Measurements from ENCODE around the gene MYZAP. TPM values are rescaled to one million over a fixed set of nuclear protein-coding genes. Genes with fewer than 3 reads are reported as not detected.

The MYZAP gene
- total RNA-seq, 1 experiment from 2014 or later, result 0.63 TPM

DNA sequence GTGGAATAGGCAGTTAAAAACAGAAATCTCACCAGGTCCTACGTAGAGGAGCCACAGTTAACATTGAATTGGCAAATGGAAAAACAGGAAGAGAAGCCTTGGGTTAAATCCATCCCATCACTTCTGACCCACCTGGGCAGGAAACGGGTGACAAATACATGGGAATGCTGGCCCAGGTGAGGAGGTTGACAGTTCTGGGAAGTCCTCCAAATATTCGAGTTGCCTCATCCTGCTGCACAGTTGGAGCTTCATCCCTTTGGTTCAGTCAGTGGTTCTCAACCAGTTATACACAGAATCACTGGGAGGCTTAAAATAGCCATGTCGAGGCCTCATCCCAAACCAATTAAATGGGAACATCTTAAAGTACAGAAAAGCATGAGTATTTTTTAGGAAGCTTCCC lies 5.3 kb downstream of the MYZAP start:
- H2BK12ac ChIP-seq (ENCODE audit: insufficient read length, low read depth, low read length), result no peak overlapping the region
- no CpG with 5 or more reads among the region's 4 CpGs for WGBS (ENCODE audit: extremely low coverage, insufficient read length, low lambda C conversion rate)
- H2BK20ac ChIP-seq (ENCODE audit: low read depth, low read length, poor library complexity, severe bottlenecking), result no peak overlapping the region
- H3T11ph ChIP-seq (ENCODE audit: low read length), result no peak overlapping the region
- DNase-seq, result no peak
- H3K56ac ChIP-seq (ENCODE audit: insufficient read length, low read depth, low read length), result no peak overlapping the region
- Mint-ChIP-seq H3K27me3 (ENCODE audit: low read depth) (peaks cover 24% of the 10 kb centered on the region), H3K27ac (no peak overlapping the region), H3K4me1 (peaks cover 11 to 16% of the 10 kb centered on the region in 2 experiments), H3K4me3 (no peak overlapping the region), H3K9me3 (no peaks in the 10 kb centered on the region), H3K36me3 (ENCODE audit: insufficient read depth in 1 of 3, low read depth in 3 of 3) (no peaks in the 10 kb centered on the region)
- H2AK5ac ChIP-seq (ENCODE audit: insufficient read length, low read length), result no peak overlapping the region
- no peak overlapping the region for H3K27ac ChIP-seq (ENCODE audit: insufficient read length, low read depth, low read length)
- no peak overlapping the region for H3K14ac ChIP-seq (ENCODE audit: insufficient read depth, low read length)
- no peak overlapping the region for H4K5ac ChIP-seq (ENCODE audit: insufficient read length, low read depth, low read length)
- no peak overlapping the region for H4K91ac ChIP-seq (ENCODE audit: insufficient read length, low read depth, low read length)
- H4K20me1 ChIP-seq (ENCODE audit: control insufficient read depth, insufficient read depth, insufficient read length), result no peaks in the 10 kb centered on the region
- no peaks in the 10 kb centered on the region for H3K27me3 ChIP-seq (ENCODE audit: insufficient read depth, low read length)
- H3K4me2 ChIP-seq (ENCODE audit: insufficient read depth, insufficient read length, low read length), result no peak overlapping the region
- TF ChIP-seq, protein P1, sequence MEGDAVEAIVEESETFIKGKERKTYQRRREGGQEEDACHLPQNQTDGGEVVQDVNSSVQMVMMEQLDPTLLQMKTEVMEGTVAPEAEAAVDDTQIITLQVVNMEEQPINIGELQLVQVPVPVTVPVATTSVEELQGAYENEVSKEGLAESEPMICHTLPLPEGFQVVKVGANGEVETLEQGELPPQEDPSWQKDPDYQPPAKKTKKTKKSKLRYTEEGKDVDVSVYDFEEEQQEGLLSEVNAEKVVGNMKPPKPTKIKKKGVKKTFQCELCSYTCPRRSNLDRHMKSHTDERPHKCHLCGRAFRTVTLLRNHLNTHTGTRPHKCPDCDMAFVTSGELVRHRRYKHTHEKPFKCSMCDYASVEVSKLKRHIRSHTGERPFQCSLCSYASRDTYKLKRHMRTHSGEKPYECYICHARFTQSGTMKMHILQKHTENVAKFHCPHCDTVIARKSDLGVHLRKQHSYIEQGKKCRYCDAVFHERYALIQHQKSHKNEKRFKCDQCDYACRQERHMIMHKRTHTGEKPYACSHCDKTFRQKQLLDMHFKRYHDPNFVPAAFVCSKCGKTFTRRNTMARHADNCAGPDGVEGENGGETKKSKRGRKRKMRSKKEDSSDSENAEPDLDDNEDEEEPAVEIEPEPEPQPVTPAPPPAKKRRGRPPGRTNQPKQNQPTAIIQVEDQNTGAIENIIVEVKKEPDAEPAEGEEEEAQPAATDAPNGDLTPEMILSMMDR (conservative IDR thresholded peaks at IDR 0.05), result no peak
- H3K23ac ChIP-seq (ENCODE audit: insufficient read length, low read depth, low read length), result no peak overlapping the region
- no peaks in the 10 kb centered on the region for H3K9me3 ChIP-seq (ENCODE audit: control insufficient read depth, low read depth, low read length)
- H3K18ac ChIP-seq (ENCODE audit: insufficient read length, low read depth, low read length), result no peak overlapping the region
- H3K4me1 ChIP-seq (ENCODE audit: insufficient read depth, low read length), result no peaks in the 10 kb centered on the region; the same call in 1 of the 2 replicates
- no peak overlapping the region for H2BK5ac ChIP-seq (ENCODE audit: insufficient read length, low read length)
- no peaks in the 10 kb centered on the region for H3K23me2 ChIP-seq (ENCODE audit: insufficient read length, low read depth, low read length, poor library complexity, severe bottlenecking)
- no peak overlapping the region for H4K8ac ChIP-seq (replicated peaks; ENCODE audit: insufficient read length, low read depth, low read length)
- H2BK120ac ChIP-seq (ENCODE audit: low read depth, low read length, poor library complexity, severe bottlenecking), result no peak overlapping the region
- no peak overlapping the region for H3K9ac ChIP-seq (ENCODE audit: extremely low read depth, insufficient read length, low read length)
- no peak overlapping the region for H2BK15ac ChIP-seq (ENCODE audit: low read depth, low read length)
- no peak overlapping the region for H2AFZ ChIP-seq (ENCODE audit: low read length)
- no peaks in the 10 kb centered on the region for H3K79me1 ChIP-seq (ENCODE audit: insufficient read depth, low read depth, low read length, poor library complexity, severe bottlenecking)
- no peaks in the 10 kb centered on the region for H3K79me2 ChIP-seq (ENCODE audit: insufficient read depth, low read length)
- H3K4ac ChIP-seq (ENCODE audit: low read depth, low read length), result no peak overlapping the region
